Measurements from ENCODE around the gene CAMKMT.
"Not testable (repeated sequence)": the region's sequence is repeated elsewhere in the genome, so short reads cannot be mapped to it uniquely, and the experiment has no call there.

CAMKMT gene

DNA sequence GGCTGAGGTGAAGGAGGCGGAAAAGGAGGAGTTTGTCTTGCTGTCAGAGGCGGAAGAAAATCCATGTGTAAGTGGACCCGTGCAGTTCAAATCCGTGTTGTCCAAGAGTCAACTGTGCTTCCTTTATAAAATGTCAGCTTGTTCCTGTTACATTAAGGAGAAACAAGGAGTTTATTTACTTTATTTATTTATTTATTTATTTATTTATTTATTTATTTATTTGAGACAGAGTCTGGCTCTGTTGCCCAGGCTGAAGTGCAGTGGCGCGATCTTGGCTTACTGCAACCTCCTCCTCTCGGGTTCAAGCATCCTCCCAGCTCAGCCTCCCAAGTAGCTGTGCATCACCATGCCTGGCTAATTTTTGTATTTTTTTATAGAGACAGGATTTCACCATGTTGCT lies 143.9 kb downstream of the CAMKMT start:
- not testable (repeated sequence) for DNase-seq (ENCODE audit: low spot score)

DNA sequence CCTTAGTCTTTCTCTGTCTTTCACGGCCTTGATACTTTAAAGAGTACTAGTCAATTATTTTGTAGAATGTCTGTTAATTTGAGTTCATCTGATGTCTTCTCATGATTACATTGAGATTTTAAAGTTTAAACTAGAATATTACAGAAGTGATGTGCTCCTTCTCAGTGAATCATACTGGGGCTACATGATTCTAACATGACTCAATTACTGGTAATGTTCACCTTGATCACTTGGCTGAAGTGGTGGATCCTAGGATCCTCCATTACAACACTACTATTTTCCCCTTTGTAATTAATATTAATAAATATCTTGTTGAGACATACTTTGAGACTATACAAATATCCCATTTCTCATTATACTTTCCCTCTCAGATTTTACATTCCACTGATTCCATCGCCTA lies 148.5 kb downstream of the CAMKMT start:
- no peak for DNase-seq (ENCODE audit: low spot score)

DNA sequence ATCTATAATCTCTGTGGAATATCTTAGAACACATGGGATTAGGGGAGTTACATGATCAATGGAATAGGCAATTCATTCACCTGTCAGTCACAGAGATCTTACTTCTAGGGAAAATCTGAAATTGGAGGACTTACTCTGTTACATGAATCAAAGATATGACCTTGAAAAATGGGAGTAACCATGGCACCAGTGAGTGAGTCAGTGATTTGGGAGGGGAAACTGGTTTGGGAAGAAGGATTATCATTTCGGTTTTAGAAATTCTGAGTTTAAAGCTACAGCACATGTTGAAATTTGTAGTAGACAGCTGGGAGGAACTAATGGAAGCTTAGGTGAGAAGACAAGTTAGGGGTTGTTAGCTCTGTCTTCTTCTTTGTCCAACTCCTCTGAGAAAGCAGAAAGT lies 153.7 kb downstream of the CAMKMT start:
- no peak for DNase-seq (ENCODE audit: low spot score)

DNA sequence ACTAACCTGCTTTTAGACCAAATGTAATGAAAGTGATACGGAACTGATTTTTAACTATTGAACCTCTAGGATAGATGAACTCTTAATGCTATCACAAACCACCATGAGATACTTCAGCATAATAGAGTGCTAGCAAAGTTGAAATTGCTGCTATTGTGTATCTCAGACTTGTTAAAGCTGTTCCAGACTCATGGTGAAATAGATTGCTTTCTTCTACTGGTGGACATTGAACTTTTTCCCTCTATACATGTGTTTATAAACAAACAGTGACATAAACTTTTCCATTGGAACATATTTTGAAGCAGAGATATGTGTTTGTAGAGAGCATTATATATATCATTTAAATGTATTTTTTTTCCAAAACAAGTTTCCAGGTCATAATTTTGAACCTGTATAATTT lies 157.3 kb downstream of the CAMKMT start:
- no peak for DNase-seq (ENCODE audit: low spot score)

DNA sequence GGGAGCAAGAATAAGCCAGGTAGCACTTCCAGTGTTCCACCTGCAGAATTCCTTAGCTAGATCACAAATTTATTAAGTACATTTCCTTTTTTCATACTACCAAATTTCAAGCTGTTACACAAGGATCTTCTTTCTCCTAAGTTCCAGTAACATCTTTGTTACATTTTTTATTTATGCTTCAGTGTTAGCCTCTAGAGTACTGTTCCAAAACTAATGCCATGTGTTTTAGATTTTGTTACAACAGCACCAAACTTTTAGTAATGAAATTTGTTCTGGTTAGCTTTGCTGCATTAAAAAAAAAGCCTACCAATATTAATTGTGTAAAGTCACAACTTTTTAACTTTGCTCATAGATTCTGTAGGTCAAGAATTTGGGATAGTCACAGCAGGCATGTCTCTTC lies 161.1 kb downstream of the CAMKMT start:
- no peak for DNase-seq (ENCODE audit: low spot score)

DNA sequence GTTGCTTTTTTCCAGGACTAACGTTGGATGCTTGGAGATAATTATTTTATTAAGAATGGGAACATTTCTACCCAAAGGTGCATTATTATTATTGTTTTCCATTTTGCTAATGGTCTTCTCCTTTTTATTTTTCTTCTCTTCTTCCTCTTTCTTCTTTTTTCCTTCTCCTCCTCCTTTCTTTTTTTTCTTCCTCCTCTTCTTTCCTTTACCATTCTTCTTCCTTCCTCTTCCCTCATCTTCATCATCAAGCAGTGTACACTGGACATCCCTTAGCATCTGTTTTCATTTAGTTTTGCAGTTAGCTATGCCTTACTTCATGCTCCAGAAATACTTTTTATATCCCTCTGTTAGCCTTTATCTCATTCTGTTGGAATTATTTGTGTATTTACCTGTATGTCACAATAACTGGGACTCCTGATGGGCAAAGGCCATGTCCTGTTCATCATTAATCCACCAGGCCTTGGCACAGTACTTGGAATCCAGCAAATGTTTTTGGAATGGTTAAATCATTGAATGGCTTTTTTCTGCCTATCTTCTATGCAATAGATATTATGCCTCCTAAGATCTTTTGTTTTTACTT lies 162.7 kb downstream of the CAMKMT start:
- no peak for DNase-seq (ENCODE audit: low spot score)

DNA sequence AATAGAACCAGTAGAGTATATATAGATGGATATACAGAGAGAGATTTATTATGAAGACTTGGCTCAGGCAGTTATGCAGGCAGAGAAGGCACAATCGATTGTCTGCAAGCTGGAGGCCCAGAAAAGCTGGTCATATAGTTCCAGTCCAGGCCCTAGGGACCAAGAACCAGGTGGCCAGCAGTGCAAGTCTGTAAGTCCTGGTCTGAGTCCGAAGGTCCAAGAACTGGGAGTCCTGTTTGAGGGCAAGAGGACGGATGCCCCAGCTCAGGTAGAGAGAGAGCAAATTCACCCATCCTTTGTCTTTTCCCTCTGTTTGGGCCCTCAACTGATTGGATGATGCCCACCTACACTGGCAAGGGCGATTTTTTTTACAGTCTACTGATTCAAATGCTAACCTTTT lies 164.6 kb downstream of the CAMKMT start:
- DNase-seq (ENCODE audit: low spot score), result no peak

DNA sequence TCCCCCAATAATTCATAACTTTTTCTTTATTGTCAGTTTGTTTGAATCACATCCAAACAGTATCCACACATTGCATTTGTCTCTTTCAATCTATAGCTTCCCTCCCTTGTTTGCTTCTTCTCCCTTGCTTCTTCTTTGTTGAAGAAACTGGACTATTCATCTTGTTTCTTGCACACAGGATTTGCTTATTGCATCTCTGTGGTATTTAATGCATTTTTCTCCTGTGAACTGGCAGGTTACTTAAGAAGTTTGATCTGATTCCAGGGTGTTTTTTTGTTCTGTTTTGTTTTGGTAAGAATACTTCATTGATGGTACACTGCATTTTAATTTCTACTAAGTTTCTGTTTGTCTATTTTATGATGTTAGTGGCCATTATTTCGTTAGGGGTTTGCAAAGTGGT lies 166.8 kb downstream of the CAMKMT start:
- no peak for DNase-seq (ENCODE audit: low spot score)

DNA sequence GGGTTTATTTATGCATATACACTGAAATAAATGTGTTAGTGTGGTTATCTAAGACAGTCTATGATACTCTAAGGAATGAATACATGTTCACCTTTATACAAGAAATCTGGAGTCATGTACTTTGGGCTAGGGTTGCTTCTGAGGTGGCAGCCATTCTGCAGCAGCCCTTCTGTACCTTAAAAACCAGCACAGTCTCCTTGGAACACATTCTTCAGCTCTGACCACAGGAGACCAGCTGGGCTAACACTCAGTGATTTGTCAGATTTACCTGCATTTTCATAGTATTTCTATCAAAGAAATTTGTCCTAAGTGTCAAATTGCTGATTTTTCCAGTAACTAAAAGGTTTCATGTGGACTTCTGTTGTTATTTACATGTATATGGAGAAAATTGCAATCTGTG lies 167.7 kb downstream of the CAMKMT start:
- DNase-seq (ENCODE audit: low spot score), result no peak

DNA sequence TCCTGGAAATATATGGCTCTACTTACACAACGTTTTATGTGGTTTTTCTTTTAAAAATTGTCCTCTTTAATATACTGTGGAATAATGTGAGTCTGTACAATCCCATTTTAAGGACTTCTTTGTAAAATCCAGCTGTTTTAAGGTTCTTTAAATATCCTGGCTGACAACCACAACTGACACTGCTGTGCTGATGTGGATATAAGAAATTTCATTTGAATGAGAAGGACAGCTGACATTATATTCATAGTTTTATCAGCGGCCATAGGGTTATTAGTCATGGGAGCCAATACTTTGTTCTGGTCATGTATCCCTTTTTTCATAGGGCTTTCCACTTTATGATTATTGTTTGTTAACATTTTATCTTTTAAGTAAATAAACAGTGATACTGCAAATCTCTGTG lies 169.5 kb downstream of the CAMKMT start:
- no peak for DNase-seq (ENCODE audit: low spot score)

DNA sequence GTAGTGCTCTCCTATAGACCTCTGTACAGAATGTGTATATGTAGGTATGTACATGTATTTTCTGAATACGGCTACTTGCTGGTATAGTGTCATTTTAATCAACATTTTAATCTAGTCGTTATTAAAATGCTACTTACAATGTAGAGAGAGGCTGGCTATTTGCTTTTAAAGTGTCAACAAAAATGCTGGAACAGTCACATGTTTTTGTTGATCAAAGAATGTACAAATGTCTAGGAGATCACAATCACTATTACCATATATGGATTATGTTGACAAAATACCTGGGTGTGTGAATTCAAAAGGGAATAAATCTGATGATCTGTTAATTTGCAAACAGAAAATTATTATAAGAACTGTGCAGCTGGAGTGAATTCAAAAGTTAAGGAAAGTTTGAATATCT lies 170.3 kb downstream of the CAMKMT start:
- no peak for DNase-seq (ENCODE audit: low spot score)

DNA sequence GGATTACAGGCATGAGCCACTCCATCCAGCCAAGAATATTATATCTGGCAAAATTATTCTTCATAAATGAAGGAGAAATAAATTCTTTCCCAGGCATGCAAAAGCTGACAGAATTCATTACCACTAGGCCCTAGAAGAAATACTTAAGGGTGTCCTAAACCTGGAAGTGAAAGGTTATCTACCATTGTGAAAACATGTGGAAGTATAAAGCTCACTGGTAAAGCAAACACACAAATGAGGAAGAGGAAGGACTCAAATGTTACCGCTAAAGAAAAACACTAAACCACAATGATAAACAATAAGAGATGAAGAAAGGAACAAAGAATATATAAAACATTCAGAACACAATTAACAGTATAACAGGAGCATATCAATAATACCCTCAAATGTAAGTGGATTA lies 171.8 kb downstream of the CAMKMT start:
- DNase-seq (ENCODE audit: low spot score), result no peak

DNA sequence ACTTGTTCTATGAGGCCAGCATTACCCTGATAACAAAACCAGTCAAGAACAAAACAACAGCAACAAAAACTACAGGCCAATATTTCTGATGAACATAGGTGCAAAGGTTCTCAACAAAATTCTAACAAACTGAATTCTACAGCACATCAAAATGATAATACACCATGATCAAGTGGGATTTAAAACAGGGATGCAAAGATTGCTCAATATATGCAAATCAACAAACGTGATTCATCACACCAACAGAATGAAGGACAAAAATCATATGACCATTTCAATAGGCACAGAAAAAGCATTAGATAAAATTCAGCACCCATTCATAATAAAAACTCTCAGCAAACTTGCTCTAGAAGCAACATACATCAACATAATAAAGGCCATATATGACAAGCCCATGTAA lies 173.6 kb downstream of the CAMKMT start:
- DNase-seq (ENCODE audit: low spot score), result no peak

DNA sequence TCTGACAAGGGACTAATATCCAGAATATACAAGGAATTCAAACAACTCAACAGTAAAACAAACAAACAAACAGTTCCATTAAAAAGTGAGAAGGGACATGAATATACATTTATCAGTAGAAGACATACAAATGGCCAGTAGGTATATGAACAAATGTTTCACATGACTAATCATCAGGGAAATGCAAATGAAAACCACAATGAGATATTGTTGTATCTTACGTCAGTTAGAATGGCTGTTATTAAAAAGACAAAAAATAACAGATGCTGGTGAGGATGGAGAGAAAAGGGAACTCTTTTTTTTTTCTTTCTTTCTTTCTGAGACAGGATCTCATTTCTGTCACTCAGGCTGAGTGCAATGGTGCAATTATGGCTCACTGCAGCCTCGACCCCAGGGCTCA lies 175.5 kb downstream of the CAMKMT start:
- DNase-seq (ENCODE audit: low spot score), result no peak

DNA sequence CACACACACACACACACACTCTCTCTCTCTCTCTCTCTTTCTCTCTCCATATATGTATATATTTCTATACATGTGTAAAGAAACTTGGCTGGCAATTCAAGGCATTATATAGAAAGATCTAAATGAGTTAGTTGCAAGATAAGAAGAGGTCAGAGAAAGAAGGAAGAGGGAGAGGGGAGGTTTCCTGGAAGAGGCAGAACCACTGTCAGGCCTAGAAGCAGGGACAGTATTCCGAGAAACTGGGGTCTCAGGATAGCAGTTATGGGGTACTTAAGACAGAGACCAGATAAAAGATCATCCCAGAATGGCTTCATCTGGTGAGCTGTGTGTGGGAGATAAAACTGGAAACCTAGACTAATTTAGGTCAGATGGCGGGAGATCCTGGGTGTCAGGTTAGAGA lies 180.8 kb downstream of the CAMKMT start:
- DNase-seq (ENCODE audit: low spot score), result no peak

DNA sequence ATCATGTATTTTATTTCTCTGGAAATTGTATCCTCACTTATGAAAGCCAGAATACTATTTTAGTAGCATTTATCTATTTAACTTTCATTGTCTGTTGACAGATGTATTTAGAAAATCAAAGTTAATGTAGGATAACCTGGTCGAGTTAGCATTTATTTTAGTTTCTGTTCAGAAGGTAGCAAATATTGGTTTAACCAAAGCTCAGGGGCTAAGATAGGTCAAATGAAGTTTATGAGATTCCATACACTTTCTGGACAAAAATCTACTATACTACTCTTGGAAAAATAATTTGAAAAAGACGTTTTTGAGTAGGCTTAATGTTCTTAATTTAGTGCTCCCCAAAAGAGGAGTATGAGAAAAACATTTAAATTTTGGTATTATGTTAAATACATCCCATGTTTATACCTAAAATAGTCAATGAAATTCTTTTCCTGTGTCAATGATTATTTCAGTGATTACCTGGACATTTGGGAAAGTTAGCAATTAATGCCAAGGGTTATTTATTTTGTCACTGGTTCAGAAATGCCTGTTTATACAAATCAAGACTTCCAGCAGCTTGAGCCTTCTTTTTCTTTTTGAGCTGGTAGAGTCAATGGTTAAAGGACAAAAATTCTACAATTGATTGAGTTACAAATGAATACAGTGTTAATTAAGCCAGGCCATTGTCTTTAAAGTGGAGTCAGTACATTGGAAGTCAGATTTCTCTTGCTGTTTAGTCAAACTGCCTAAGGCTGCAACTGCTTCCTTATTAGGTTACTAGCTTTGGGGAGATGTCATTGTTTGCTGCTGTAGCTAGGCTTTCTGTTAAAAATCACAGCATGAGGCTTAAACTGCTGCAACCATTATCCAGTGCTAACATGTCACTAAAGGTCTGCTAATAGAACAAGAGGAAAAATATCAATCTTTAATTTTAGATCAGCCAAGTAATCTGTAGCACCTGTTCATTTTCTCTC lies 182.3 kb downstream of the CAMKMT start:
- DNase-seq (ENCODE audit: low spot score), result no peak

DNA sequence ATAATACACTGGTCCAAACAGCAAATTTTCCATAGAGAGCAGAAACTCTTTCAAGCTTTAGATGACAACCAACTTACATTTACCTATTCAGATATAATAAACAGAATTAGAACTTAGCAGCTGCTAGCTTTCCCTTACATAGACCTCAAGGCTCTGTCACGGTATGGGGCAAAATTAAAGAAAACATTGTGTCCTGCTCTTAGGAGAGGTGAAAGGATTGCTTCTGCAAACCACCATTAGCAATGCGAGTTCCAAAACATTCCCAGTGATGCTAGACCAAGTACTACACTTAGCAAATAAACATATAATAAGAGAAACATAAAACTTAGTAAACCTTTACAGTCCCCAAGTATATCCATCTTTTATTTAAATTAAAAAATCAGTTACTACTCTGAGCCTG lies 183.3 kb downstream of the CAMKMT start:
- DNase-seq (ENCODE audit: low spot score), result no peak

DNA sequence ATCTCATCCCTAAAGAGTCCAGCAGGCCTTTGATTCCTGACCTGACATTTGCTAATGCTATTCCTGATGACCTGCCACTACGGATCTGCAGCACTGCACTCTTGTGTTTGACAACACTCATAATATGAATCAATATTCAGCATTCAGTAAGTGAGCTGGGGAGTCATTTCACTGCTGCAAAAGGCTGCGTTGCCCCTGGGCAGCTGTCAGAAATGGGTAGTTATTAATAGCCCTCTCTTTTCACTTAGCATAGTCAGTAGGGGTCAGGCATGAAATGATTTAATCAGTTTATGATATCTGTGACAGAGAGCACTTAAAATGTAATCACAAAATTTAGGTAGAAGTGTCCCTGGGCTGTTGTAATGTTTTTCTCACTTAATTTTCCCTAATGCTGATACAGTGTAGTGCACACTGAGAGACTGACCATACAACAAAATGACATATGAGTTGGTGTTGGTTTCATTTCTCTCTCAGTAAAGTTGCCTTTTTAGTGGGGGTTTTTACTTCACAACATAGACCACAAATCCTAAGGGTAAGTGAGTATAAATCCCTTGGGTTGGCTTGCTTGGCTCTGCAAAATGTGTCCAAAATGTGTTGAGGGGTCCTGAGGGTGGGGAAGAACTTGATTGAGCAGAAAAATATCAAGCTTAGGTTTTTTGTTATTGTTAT lies 184.8 kb downstream of the CAMKMT start:
- DNase-seq (ENCODE audit: low spot score), result no peak

DNA sequence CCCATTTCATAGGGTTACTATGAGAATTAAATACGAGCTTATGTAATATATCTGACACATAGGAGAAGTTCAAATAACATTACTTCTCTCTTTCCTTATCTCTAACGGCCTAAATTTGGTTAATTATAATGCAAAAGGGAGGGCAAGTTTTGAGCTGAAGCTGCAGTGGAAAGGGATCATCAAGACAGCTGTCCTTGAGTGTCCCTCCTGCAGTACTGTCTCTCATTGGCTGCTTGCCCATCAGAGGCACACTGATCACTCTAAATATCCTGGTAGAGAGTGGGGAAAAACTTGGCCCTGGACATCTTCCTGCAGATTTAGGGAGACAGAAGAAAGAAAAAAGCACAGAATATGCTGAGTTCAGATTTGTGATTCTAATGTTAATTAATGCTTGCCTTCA lies 186.0 kb downstream of the CAMKMT start:
- DNase-seq (ENCODE audit: low spot score), result no peak

DNA sequence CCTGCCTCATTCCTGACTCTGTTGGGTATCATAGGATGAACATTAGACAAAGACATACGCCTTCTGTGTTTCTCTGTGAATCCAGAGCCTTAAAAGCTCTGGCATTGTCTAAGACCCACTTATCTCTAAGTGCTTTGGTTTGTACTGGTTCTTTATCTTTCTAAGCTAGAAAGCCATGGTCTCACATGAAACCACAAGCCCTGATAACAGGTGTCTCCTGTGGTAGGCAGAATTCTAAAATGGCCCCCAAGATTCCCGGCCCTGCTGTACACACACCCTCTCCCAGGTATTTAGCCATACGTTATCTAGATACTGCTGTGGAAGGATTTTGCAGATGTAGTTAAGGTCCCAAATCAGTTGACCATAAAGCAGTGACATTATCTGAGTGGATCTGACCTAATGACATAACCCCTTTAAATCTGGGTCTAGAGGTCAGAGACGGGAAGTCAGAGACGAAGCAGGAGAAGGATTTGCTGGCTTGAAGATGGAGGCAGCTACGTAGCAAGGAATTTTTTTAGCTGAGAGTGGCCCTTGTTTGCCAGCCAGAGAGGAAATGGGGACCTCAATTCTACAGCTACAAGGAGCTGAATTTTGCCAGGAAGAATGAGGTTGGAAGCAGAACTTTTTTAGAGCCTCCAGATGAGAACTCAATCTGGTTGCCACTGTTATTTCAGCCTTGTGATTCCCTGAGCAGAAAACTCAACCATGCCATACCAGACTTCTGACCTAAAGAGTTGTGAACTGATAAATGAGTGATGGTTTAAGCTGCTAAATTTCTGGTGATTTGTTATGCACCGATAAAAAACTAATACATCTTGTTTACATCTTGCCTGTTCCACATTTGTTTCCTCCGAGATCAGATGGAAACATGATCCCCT lies 186.7 kb downstream of the CAMKMT start:
- no peak for DNase-seq (ENCODE audit: low spot score)

DNA sequence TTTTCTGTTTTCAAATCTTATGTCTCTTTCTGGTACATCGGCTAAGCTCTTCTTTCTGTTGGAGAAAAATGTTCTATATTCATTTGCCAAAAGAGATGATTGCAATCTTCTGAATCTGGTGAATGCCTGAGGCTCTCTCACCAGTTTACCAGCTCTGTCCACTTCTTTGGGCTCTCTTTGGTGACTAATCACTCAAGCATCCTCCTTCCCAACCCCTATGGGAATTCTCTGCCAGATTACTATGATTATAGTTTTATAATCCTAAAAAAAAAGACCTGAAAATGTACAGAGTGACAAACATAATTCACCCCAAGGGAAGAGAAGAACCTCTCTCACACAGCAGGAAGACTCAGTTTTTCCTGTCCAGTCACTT lies 187.3 kb downstream of the CAMKMT start:
- no peak for DNase-seq (ENCODE audit: low spot score)

DNA sequence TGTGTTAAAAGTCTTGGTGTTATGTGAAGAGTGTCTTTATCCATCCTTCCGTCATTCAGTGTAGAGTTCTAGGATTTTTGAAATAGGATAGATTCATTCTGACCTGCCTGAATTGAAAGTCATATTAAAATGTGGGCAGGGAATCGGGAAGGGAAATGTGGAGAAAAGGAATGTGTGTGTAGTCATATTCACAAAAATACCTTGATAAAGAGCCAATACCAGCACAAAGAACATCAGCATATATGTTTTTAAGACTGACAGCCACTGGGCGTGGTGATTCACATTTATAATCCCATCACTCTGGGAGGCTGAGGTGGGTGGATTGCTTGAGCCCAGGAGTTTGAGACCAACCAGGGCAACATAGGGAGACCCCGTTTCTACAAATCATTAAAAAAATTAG lies 188.1 kb downstream of the CAMKMT start:
- DNase-seq (ENCODE audit: low spot score), result no peak
